ENCODE results near the gene KDELR1. TPM values are rescaled to one million over a fixed set of nuclear protein-coding genes. Genes with fewer than 3 reads are reported as not detected.

KDELR1 gene
- total and polyA plus RNA-seq, 12 donors = 55.1 to 96.0 (median 73.2) TPM

GRCh38 chr19:48340995-48341394 is 50.4 kb downstream of the KDELR1 start:
- Histone ChIP-seq H3K27ac (no peak overlapping the region), H3K36me3 (peaks cover 0 to 48% (median 0%) of the 10 kb centered on the region in 9 donors), H3K27me3 (no peaks in the 10 kb centered on the region), H3K9me3 (no peaks in the 10 kb centered on the region), H3K4me1 (no peaks in the 10 kb centered on the region), H3K4me3 (no peak overlapping the region)
- no peak for DNase-seq
- WGBS, 2 donors = 87 to 88% methylated on average over 11 of the region's 11 CpGs
- ATAC-seq = no peak
- intact Hi-C loops (cut with DNase I) = no loop called here
- TF ChIP-seq, protein P1, sequence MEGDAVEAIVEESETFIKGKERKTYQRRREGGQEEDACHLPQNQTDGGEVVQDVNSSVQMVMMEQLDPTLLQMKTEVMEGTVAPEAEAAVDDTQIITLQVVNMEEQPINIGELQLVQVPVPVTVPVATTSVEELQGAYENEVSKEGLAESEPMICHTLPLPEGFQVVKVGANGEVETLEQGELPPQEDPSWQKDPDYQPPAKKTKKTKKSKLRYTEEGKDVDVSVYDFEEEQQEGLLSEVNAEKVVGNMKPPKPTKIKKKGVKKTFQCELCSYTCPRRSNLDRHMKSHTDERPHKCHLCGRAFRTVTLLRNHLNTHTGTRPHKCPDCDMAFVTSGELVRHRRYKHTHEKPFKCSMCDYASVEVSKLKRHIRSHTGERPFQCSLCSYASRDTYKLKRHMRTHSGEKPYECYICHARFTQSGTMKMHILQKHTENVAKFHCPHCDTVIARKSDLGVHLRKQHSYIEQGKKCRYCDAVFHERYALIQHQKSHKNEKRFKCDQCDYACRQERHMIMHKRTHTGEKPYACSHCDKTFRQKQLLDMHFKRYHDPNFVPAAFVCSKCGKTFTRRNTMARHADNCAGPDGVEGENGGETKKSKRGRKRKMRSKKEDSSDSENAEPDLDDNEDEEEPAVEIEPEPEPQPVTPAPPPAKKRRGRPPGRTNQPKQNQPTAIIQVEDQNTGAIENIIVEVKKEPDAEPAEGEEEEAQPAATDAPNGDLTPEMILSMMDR (IDR thresholded peaks at IDR 0.05) = no peak

DNA sequence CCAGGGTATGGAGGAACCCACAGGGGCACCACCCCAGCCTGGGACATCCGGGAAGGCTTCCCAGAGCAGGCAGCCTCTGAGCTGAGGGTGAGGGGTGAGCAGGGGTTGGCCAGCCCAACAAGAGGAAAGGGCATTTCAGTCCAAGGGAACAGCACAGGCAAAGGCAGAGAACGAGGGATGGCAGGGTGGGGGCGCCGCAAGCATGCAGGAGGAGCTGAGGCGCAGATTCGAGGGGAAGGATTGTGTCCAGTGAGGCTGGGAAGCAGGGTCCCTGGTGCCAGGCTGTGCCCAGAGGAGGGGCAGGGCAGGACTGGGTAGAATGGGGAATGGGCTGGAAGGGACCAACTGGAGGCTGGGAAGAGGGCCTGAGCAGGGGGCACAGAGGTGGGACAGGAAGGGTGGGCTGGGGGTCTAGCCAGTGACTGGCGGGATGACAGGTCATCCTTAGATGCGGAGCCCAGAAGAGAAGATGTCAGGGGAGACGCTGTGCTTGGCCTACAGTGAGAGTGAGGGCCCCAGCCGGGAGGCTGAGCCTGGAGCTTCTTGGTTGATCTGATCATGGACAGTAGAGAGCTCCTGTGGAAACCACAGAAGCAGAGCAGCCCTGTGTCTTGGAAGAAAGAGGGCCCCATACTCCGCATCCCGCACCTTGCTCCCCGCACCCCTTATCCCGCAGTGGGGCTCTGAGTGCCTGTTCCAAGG is 52.4 kb downstream of the KDELR1 start:
- H3K4me1 ChIP-seq = peaks cover 0 to 6% (median 3%) of the 10 kb centered on the region in 9 donors
- H3K36me3 ChIP-seq = peaks cover 0 to 38% (median 0%) of the 10 kb centered on the region in 9 donors
- TF ChIP-seq, protein P1 (IDR thresholded peaks at IDR 0.05) = no peak
- H3K4me3 ChIP-seq = no peak overlapping the region
- WGBS, 2 donors = 92 to 93% methylated on average over 14 of the region's 14 CpGs
- H3K27ac ChIP-seq = no peak overlapping the region
- H3K9me3 ChIP-seq = no peaks in the 10 kb centered on the region
- no peak for ATAC-seq
- H3K27me3 ChIP-seq = no peaks in the 10 kb centered on the region
- no peak for DNase-seq
- intact Hi-C loops (cut with DNase I) = no loop called here

DNA sequence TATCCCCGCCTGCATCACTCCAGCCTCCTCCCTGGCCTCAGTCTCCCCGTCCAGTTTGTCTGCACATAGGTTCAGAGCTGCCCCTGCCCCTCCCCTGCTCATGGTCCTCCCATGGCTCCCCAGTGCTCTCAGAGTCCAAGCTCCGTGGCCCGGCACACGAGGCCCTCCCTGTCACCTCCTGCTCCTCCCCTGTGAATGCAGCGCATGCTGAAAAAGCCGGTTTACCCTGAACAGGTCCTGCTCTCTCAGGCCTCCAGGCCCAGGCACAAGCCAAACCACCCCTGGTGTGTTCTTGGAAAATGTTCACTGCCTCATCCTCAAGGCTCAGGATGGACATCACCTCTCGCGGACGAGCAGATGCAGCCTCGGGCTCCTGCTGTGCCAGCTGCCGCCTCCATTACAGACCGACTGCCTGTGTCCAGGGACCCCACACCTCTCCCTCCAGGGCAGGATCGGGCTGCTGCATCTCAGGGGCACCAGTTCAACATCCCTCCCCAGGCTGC is 53.0 kb downstream of the KDELR1 start:
- no peak overlapping the region for H3K4me3 ChIP-seq
- 90 to 95% methylated on average over 14 of the region's 14 CpGs for WGBS, 2 donors
- no peak overlapping the region for H3K27ac ChIP-seq
- no peaks in the 10 kb centered on the region for H3K9me3 ChIP-seq
- ATAC-seq (no peak), DNase-seq (no peak)
- TF ChIP-seq, protein P1 (IDR thresholded peaks at IDR 0.05) = no peak
- intact Hi-C loops (cut with DNase I) = no loop called here
- H3K36me3 ChIP-seq = peaks cover 0 to 33% (median 0%) of the 10 kb centered on the region in 9 donors
- H3K27me3 ChIP-seq = no peaks in the 10 kb centered on the region
- peaks cover 3 to 13% (median 9%) of the 10 kb centered on the region in 9 donors for H3K4me1 ChIP-seq

DNA sequence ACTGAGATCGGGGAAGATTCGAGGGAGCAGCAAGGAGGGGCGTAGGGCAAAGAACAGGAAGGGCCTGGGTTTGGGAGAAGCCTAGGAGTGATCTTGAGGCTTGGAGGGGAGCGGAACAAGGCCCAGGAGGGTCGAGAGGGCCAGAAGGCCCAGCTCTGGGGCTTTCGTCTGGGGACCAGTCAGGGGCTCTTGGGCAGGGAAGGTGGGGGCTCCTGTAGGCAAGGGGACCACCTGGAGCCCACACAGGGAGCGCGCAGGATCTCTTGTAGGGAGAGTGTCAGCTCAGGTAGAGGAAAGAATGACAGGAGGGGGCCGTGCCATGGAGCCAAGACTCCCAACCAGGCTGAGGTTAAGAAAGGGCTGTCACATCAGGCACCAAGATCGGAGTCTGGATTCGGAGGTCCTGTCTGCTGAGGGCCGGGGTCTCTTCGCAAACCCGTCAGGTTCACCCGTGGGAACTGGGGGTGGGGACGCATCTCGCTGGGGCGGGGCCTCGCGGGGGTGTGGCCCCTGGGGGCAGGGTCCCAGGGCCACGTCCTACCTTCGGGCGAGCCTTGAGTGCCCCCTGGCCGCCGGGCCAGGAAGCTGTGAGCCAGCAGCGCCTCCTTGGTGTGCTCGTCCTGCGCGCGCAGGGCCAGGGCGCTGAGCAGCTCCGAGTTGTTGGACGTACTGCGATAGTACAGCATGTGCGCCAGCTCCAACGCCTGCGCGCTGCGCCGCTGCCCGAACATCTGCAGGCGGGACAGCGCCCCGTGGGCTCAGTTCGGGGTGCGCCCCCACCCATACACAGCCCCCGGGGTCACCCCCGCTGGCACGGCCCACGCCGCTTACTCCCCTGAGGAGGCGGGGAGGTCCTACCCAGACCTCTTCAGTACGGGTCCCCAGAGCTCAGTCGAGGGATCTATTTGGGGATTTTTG is 57.6 kb downstream of the KDELR1 start:
- H3K4me3 ChIP-seq = peak overlapping the region in 9 of 10 donors; percentile 31 to 67 (median 54)
- peaks cover 0 to 33% (median 0%) of the 10 kb centered on the region in 9 donors for H3K36me3 ChIP-seq
- H3K9me3 ChIP-seq = peaks cover 0 to 2% (median 0%) of the 10 kb centered on the region in 11 donors
- peak overlapping the region; percentile 64 to 94 (median 85) for H3K27ac ChIP-seq
- 3 to 7% methylated on average over 52 to 54 of the region's 54 CpGs for WGBS, 2 donors
- ATAC-seq = peak; percentile 83 to 89 (median 87)
- intact Hi-C loops (cut with DNase I) = loop anchor here in 2 of 10 donors (1.0 to 2.0 kb wide), 3 partner anchors 12 to 63 kb away; partner anchors contain the start of gene ZNF114 (in 1 of the 2)
- TF ChIP-seq, protein P1 (IDR thresholded peaks at IDR 0.05) = peak; percentile 74 to 97 (median 87)
- DNase-seq = peak; percentile 86 to 92
- H3K27me3 ChIP-seq = no peaks in the 10 kb centered on the region
- H3K4me1 ChIP-seq = peaks cover 10 to 56% (median 31%) of the 10 kb centered on the region in 9 donors
